ENCODE measurements around the gene EEA1.

EEA1 gene

GRCh38 chr12:92743026-92743425 is 186.1 kb downstream of the EEA1 start:
- no peak for DNase-seq

GRCh38 chr12:92740411-92740810 is 188.7 kb downstream of the EEA1 start:
- DNase-seq: no peak

- no peak for DNase-seq
Measured at GRCh38 chr12:92739113-92739512, 190.0 kb downstream of the EEA1 start.

- no peak for DNase-seq
Measured at GRCh38 chr12:92737855-92738850, 190.9 kb downstream of the EEA1 start.

GRCh38 chr12:92736605-92737004 is 192.5 kb downstream of the EEA1 start:
- no peak for DNase-seq

- DNase-seq: no peak
Measured at GRCh38 chr12:92735131-92735721, 193.9 kb downstream of the EEA1 start.

- DNase-seq: no peak
Measured at GRCh38 chr12:92733661-92734060, 195.4 kb downstream of the EEA1 start.

GRCh38 chr12:92733181-92733580 is 195.9 kb downstream of the EEA1 start:
- no peak for DNase-seq

GRCh38 chr12:92732716-92733115 is 196.4 kb downstream of the EEA1 start:
- no peak for DNase-seq

GRCh38 chr12:92732216-92732615 is 196.9 kb downstream of the EEA1 start:
- DNase-seq: no peak

- DNase-seq: no peak
Measured at GRCh38 chr12:92730758-92731157, 198.3 kb downstream of the EEA1 start.

GRCh38 chr12:92729773-92730305 is 199.3 kb downstream of the EEA1 start:
- DNase-seq: no peak

GRCh38 chr12:92726850-92727249 is 202.2 kb downstream of the EEA1 start:
- DNase-seq: no peak

- DNase-seq: no peak
Measured at GRCh38 chr12:92722897-92723296, 206.2 kb downstream of the EEA1 start.

GRCh38 chr12:92721656-92722055 is 207.4 kb downstream of the EEA1 start:
- DNase-seq: no peak

GRCh38 chr12:92721130-92721529 is 208.0 kb downstream of the EEA1 start:
- no peak for DNase-seq
